ENCODE data around the gene RASA4B.
"Not testable (repeated sequence)": the region's sequence is repeated elsewhere in the genome, so short reads cannot be mapped to it uniquely, and the experiment has no call there.

Gene RASA4B

GRCh38 chr7:102517550-102518147, at the start of gene RASA4B:
TSS of gene RASA4B (minus strand) at chr7:102517777. CDS start at chr7:102517710, 67 bp downstream.
- peak; percentile 1 for DNase-seq (ENCODE audit: low spot score)

GRCh38 chr7:102550808-102551422, 33.3 kb upstream of the RASA4B start, which contains the start of gene SPDYE2:
TSS of gene SPDYE2 (plus strand) at chr7:102551226. CDS start at chr7:102553256, 2,030 bp downstream.
- DNase-seq (ENCODE audit: low spot score): not testable (repeated sequence)

GRCh38 chr7:102546353-102546752, 28.8 kb upstream of the RASA4B start:
- DNase-seq (ENCODE audit: low spot score): not testable (repeated sequence)

GRCh38 chr7:102545288-102545687, 27.7 kb upstream of the RASA4B start:
- DNase-seq (ENCODE audit: low spot score): not testable (repeated sequence)

- DNase-seq (ENCODE audit: low spot score): not testable (repeated sequence)
Measured at GRCh38 chr7:102544372-102544771, 26.8 kb upstream of the RASA4B start.

- not testable (repeated sequence) for DNase-seq (ENCODE audit: low spot score)
Measured at GRCh38 chr7:102543596-102543995, 26.0 kb upstream of the RASA4B start, which contains the start of gene UPK3BL2. TSS of gene UPK3BL2 (minus strand) at chr7:102543696. CDS start at chr7:102543636, 60 bp downstream.

- DNase-seq (ENCODE audit: low spot score): not testable (repeated sequence)
Measured at GRCh38 chr7:102542771-102543170, 25.2 kb upstream of the RASA4B start.

- not testable (repeated sequence) for DNase-seq (ENCODE audit: low spot score)
Measured at GRCh38 chr7:102542083-102542482, 24.5 kb upstream of the RASA4B start.

- not testable (repeated sequence) for DNase-seq (ENCODE audit: low spot score)
Measured at GRCh38 chr7:102540604-102541003, 23.0 kb upstream of the RASA4B start.

- not testable (repeated sequence) for DNase-seq (ENCODE audit: low spot score)
Measured at GRCh38 chr7:102535062-102535615, 17.6 kb upstream of the RASA4B start.

- DNase-seq (ENCODE audit: low spot score): not testable (repeated sequence)
Measured at GRCh38 chr7:102532127-102532526, 14.6 kb upstream of the RASA4B start.

- not testable (repeated sequence) for DNase-seq (ENCODE audit: low spot score)
Measured at GRCh38 chr7:102531583-102531982, 14.0 kb upstream of the RASA4B start.

- DNase-seq (ENCODE audit: low spot score): not testable (repeated sequence)
Measured at GRCh38 chr7:102527822-102528793, 10.5 kb upstream of the RASA4B start.

- not testable (repeated sequence) for DNase-seq (ENCODE audit: low spot score)
Measured at GRCh38 chr7:102527182-102527581, 9.6 kb upstream of the RASA4B start.

GRCh38 chr7:102524803-102525202, 7.2 kb upstream of the RASA4B start:
- not testable (repeated sequence) for DNase-seq (ENCODE audit: low spot score)

- DNase-seq (ENCODE audit: low spot score): peak; percentile 0
Measured at GRCh38 chr7:102520797-102521196, 3.2 kb upstream of the RASA4B start.

- not testable (repeated sequence) for DNase-seq (ENCODE audit: low spot score)
Measured at GRCh38 chr7:102516951-102517350, 626 bp downstream of the RASA4B start.

- not testable (repeated sequence) for DNase-seq (ENCODE audit: low spot score)
Measured at GRCh38 chr7:102515889-102516288, 1.7 kb downstream of the RASA4B start.

GRCh38 chr7:102514881-102515721, 2.5 kb downstream of the RASA4B start:
- DNase-seq (ENCODE audit: low spot score): not testable (repeated sequence)

GRCh38 chr7:102512642-102513221, 4.8 kb downstream of the RASA4B start:
- DNase-seq (ENCODE audit: low spot score): peak; percentile 60
